ENCODE data around the gene NACC1. TPM values are rescaled to one million over a fixed set of nuclear protein-coding genes. Genes with fewer than 3 reads are reported as not detected.
A peak's percentile ranks its signal among the peaks of the same experiment; 100 is the strongest.

NACC1 gene
- total and polyA plus RNA-seq, 2 of the 13 experiments (the other 11 are each of a cell fraction or from before 2014, with no cell fraction given) = 31.8 to 42.3 TPM

DNA sequence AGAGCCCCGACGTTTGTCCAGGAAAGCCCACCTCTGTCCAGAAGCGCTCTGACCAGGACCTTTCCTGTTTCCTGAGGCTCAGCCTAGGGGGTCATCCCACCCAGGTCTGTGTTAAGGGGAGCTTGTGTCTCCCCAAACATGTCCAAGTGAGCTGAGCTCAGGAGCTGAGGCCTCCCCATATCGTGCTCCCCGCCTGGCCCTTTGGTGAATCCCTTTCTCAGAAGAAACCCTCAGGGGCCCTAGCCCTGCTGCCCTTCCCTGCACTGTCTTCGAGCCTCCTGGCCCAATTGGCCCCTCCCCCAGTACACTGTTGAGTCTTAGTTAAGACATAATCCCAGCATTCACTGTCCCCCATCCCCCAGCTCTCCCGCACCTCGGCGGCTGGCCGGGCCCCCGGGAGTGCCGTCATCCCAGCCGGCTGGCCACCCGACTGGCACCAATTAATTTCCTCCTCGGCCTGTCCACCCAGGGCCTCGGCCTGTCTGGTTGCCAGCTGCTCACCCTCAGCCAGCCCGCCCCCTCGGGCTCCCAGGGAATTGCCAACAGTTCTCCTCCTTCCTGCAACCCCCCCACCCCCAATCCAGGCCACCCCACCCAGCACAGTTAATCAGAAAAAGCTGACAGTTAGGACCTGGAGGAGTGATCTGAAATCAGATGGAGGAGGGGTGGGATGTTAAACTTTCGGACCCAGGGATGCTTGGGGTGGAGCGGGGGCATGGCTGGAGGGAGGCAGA is 45.7 kb downstream of the NACC1 start (continued):
- TF ChIP-seq HNRNPLL (IDR thresholded peaks at IDR 0.05; ENCODE audit: low read depth, low read length, poor library complexity, severe bottlenecking) (no peak), ARNTL (CRISPR knock-in tag; IDR thresholded peaks at IDR 0.05) (no peak), PITX1 (CRISPR knock-in tag; IDR thresholded peaks at IDR 0.05) (0 out of 2 replicates have a peak, but pooled peaks have one; percentile 11), CC2D1A (CRISPR knock-in tag; IDR thresholded peaks at IDR 0.05) (no peak), KAT2B (IDR thresholded peaks at IDR 0.05; ENCODE audit: borderline replicate concordance, low read depth, low read length) (no peak), NFIC (IDR thresholded peaks at IDR 0.05; ENCODE audit: low read length) (no peak), ZBTB10 (CRISPR knock-in tag; IDR thresholded peaks at IDR 0.05; ENCODE audit: borderline replicate concordance) (no peak), PAF1 (CRISPR knock-in tag; IDR thresholded peaks at IDR 0.05) (no peak), ZNF333 (CRISPR knock-in tag; IDR thresholded peaks at IDR 0.05; ENCODE audit: borderline replicate concordance) (0 out of 2 replicates have a peak, but pooled peaks have one; percentile 6), ZNF770 (CRISPR knock-in tag; IDR thresholded peaks at IDR 0.05) (no peak), ZBTB7B (CRISPR knock-in tag; IDR thresholded peaks at IDR 0.05) (no peak), SALL2 (CRISPR knock-in tag; IDR thresholded peaks at IDR 0.05) (no peak), STAT5B (CRISPR knock-in tag; IDR thresholded peaks at IDR 0.05) (no peak), SAP130 (CRISPR knock-in tag; IDR thresholded peaks at IDR 0.05; ENCODE audit: low read depth) (no peak; the same call in 1 of the 2 replicates), SOX5 (CRISPR knock-in tag; IDR thresholded peaks at IDR 0.05; ENCODE audit: borderline replicate concordance) (no peak)
- TF ChIP-seq, protein P1, sequence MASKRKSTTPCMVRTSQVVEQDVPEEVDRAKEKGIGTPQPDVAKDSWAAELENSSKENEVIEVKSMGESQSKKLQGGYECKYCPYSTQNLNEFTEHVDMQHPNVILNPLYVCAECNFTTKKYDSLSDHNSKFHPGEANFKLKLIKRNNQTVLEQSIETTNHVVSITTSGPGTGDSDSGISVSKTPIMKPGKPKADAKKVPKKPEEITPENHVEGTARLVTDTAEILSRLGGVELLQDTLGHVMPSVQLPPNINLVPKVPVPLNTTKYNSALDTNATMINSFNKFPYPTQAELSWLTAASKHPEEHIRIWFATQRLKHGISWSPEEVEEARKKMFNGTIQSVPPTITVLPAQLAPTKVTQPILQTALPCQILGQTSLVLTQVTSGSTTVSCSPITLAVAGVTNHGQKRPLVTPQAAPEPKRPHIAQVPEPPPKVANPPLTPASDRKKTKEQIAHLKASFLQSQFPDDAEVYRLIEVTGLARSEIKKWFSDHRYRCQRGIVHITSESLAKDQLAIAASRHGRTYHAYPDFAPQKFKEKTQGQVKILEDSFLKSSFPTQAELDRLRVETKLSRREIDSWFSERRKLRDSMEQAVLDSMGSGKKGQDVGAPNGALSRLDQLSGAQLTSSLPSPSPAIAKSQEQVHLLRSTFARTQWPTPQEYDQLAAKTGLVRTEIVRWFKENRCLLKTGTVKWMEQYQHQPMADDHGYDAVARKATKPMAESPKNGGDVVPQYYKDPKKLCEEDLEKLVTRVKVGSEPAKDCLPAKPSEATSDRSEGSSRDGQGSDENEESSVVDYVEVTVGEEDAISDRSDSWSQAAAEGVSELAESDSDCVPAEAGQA (IDR thresholded peaks at IDR 0.05; ENCODE audit: low read depth) = no peak
- TF ChIP-seq, protein P1 (CRISPR knock-in tag; IDR thresholded peaks at IDR 0.05; ENCODE audit: borderline replicate concordance) = no peak
- TF ChIP-seq, protein P2, sequence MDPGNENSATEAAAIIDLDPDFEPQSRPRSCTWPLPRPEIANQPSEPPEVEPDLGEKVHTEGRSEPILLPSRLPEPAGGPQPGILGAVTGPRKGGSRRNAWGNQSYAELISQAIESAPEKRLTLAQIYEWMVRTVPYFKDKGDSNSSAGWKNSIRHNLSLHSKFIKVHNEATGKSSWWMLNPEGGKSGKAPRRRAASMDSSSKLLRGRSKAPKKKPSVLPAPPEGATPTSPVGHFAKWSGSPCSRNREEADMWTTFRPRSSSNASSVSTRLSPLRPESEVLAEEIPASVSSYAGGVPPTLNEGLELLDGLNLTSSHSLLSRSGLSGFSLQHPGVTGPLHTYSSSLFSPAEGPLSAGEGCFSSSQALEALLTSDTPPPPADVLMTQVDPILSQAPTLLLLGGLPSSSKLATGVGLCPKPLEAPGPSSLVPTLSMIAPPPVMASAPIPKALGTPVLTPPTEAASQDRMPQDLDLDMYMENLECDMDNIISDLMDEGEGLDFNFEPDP (CRISPR knock-in tag; conservative IDR thresholded peaks at IDR 0.05) = 0 out of 2 replicates have a peak, but pooled peaks have one; percentile 46

Measured in HepG2 (cell line).